Measurements from ENCODE around the gene TAF8. TPM values are rescaled to one million over a fixed set of nuclear protein-coding genes. Genes with fewer than 3 reads are reported as not detected.

The TAF8 gene
- total RNA-seq, 1 donor from 2014 or later, result 12.6 TPM

DNA sequence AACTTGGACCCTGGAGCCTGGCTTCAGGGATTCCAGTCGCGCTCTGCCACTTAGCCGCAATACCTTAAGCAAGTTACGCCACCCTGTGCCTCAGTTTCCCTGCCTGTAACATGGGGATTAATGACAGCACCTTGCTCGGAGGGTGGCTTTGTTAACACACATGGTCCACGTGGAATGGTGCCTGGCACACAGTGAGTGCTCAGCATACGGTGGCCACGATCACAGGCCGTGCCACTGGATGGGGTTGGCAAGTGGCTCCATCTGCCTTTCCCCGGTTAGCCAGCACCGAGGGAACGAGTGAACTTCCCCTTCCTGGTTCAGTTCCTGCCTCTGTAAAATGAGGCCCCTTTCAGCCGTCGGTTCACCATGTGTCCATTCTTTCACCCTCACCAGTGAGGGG lies 74.9 kb downstream of the TAF8 start:
- no peaks in the 10 kb centered on the region for H3K27me3 ChIP-seq (ENCODE audit: control insufficient read depth, insufficient read depth, low read length)
- no peak for DNase-seq (ENCODE audit: low read depth)
- no peak overlapping the region for H3K4me3 ChIP-seq (ENCODE audit: low read depth, low read length)
- peaks cover 2% of the 10 kb centered on the region for H3K36me3 ChIP-seq (ENCODE audit: control insufficient read depth, insufficient read depth, low read length)
- no peak for TF ChIP-seq CTCF (IDR thresholded peaks at IDR 0.05; ENCODE audit: insufficient read depth, low read length, poor library complexity, severe bottlenecking)

- no peaks in the 10 kb centered on the region for H3K27me3 ChIP-seq (ENCODE audit: control insufficient read depth, insufficient read depth, low read length)
- TF ChIP-seq CTCF (IDR thresholded peaks at IDR 0.05; ENCODE audit: insufficient read depth, low read length, poor library complexity, severe bottlenecking), result no peak
- peaks cover 2% of the 10 kb centered on the region for H3K36me3 ChIP-seq (ENCODE audit: control insufficient read depth, insufficient read depth, low read length)
- no peak for DNase-seq (ENCODE audit: low read depth)
- H3K4me3 ChIP-seq (ENCODE audit: low read depth, low read length), result no peak overlapping the region
Observed at GRCh38 chr6:42125663-42126062, 75.3 kb downstream of the TAF8 start.

- TF ChIP-seq CTCF (IDR thresholded peaks at IDR 0.05; ENCODE audit: insufficient read depth, low read length, poor library complexity, severe bottlenecking), result no peak
- Histone ChIP-seq H3K27me3 (ENCODE audit: control insufficient read depth, insufficient read depth, low read length) (no peaks in the 10 kb centered on the region), H3K4me3 (ENCODE audit: low read depth, low read length) (no peak overlapping the region), H3K36me3 (ENCODE audit: control insufficient read depth, insufficient read depth, low read length) (peaks cover 2% of the 10 kb centered on the region)
- DNase-seq (ENCODE audit: low read depth), result no peak
Observed at GRCh38 chr6:42128460-42129359, 78.4 kb downstream of the TAF8 start.

- peaks cover 2% of the 10 kb centered on the region for H3K36me3 ChIP-seq (ENCODE audit: control insufficient read depth, insufficient read depth, low read length)
Observed at GRCh38 chr6:42129360-42129676, 79.0 kb downstream of the TAF8 start.

DNA sequence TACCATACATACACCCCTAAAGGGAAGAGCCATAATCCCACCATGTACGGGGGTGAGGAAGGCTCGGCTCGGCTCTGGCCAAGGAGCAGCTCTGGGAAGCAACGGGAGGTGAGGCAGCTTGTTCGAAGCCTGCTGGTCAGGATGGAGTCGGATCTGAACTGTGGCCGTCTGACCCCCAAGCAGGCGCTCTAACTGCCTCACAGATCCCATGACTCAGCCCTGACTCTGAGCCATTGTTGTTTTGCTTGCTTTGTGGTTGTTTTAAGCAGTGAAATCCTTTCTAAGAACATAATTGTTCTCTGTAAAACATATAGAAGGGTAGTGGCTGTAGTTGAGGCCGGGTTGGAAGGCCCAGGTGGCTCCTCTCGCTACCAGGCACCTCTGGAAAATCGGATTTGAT lies 81.2 kb downstream of the TAF8 start:
- no peak overlapping the region for H3K4me3 ChIP-seq (ENCODE audit: low read depth, low read length)
- no peaks in the 10 kb centered on the region for H3K27me3 ChIP-seq (ENCODE audit: control insufficient read depth, insufficient read depth, low read length)
- no peak for DNase-seq (ENCODE audit: low read depth)
- peaks cover 2% of the 10 kb centered on the region for H3K36me3 ChIP-seq (ENCODE audit: control insufficient read depth, insufficient read depth, low read length)
- TF ChIP-seq CTCF (IDR thresholded peaks at IDR 0.05; ENCODE audit: insufficient read depth, low read length, poor library complexity, severe bottlenecking), result no peak

More at GRCh38 chr6:42129360-42129676, 79.0 kb downstream of the TAF8 start:
- H3K27me3 ChIP-seq (ENCODE audit: control insufficient read depth, insufficient read depth, low read length), result no peaks in the 10 kb centered on the region
- TF ChIP-seq CTCF (IDR thresholded peaks at IDR 0.05; ENCODE audit: insufficient read depth, low read length, poor library complexity, severe bottlenecking), result no peak
- H3K4me3 ChIP-seq (ENCODE audit: low read depth, low read length), result no peak overlapping the region
- no peak for DNase-seq (ENCODE audit: low read depth)

GRCh38 chr6:42133926-42134325 lies 83.6 kb downstream of the TAF8 start:
- TF ChIP-seq CTCF (IDR thresholded peaks at IDR 0.05; ENCODE audit: insufficient read depth, low read length, poor library complexity, severe bottlenecking), result no peak

More at GRCh38 chr6:42133926-42134325, 83.6 kb downstream of the TAF8 start:
- H3K36me3 ChIP-seq (ENCODE audit: control insufficient read depth, insufficient read depth, low read length), result peaks cover 1% of the 10 kb centered on the region
- H3K27me3 ChIP-seq (ENCODE audit: control insufficient read depth, insufficient read depth, low read length), result no peaks in the 10 kb centered on the region
- DNase-seq (ENCODE audit: low read depth), result no peak
- H3K4me3 ChIP-seq (ENCODE audit: low read depth, low read length), result no peak overlapping the region
